KMS-11 (cell line): ENCODE results near the gene GDF3.
"Not testable (repeated sequence)": the region's sequence is repeated elsewhere in the genome, so short reads cannot be mapped to it uniquely, and the experiment has no call there.

Source experiments
- H2AFZ ChIP-seq: fragments of 200-600 bp; sonication (generic); 2 replicates; pipeline ENCODE4 v1.6.1; 2016; ENCODE audit warnings: antibody characterized with exemption, mixed run types, low read depth
- H3K27ac ChIP-seq: fragments of 200-600 bp; sonication (generic); 2 replicates; pipeline ENCODE4 v1.6.1; 2016; ENCODE audit warnings: mild to moderate bottlenecking, mixed run types
- H3K27me3 ChIP-seq: fragments of 200-600 bp; sonication (generic); 2 replicates; pipeline ENCODE4 v1.6.1; 2017; ENCODE audit warnings: mild to moderate bottlenecking, low read depth, mixed run types, moderate library complexity; ENCODE audit not compliant: insufficient read depth
- H3K36me3 ChIP-seq: fragments of 200-600 bp; sonication (generic); 2 replicates; pipeline ENCODE4 v1.6.1; 2017; ENCODE audit warnings: mild to moderate bottlenecking, mixed run types; ENCODE audit not compliant: insufficient read depth
- H3K4me1 ChIP-seq: fragments of 200-600 bp; sonication (generic); 2 replicates; pipeline ENCODE4 v1.6.1; 2016; ENCODE audit warnings: mild to moderate bottlenecking, low read depth, mixed run types; ENCODE audit not compliant: poor library complexity, severe bottlenecking
- H3K4me2 ChIP-seq: fragments of 200-600 bp; sonication (generic); 2 replicates; pipeline ENCODE4 v1.7.0; 2016; ENCODE audit warnings: mild to moderate bottlenecking, mixed run types
- H3K4me3 ChIP-seq: fragments of 200-600 bp; sonication (generic); IDR thresholded peaks from 2 replicates; pipeline ENCODE4 v1.6.1; 2017; ENCODE audit warnings: low read depth, low read length, mixed read lengths; ENCODE audit not compliant: insufficient read depth
- H3K79me2 ChIP-seq: fragments of 200-600 bp; sonication (generic); 2 replicates; pipeline ENCODE4 v1.6.1; 2016; ENCODE audit warnings: low read depth, mixed run types; ENCODE audit not compliant: insufficient read depth
- H3K9ac ChIP-seq: fragments of 200-600 bp; sonication (generic); 2 replicates; pipeline ENCODE4 v1.6.1; 2016; ENCODE audit warnings: mild to moderate bottlenecking, mixed run types
- H4K20me1 ChIP-seq: fragments of 200-600 bp; sonication (generic); 2 replicates; pipeline ENCODE4 v1.6.1; 2016; ENCODE audit warnings: mild to moderate bottlenecking, mixed run types; ENCODE audit not compliant: insufficient read depth
- CTCF ChIP-seq: fragments of 200-600 bp; sonication (generic); conservative IDR thresholded peaks from 2 replicates; pipeline ENCODE4 v1.6.1; 2017; ENCODE audit warnings: low read depth, mild to moderate bottlenecking, antibody characterized with exemption, low read length, moderate library complexity, mixed read lengths

GDF3 gene

GRCh38 chr12:7678744-7679143, 16.8 kb downstream of the GDF3 start:
- no peak overlapping the region for H3K9ac ChIP-seq
- no peak overlapping the region for H3K27ac ChIP-seq
- H4K20me1 ChIP-seq, result no peaks in the 10 kb centered on the region
- H3K79me2 ChIP-seq, result no peaks in the 10 kb centered on the region
- no peaks in the 10 kb centered on the region for H3K36me3 ChIP-seq
- H3K4me2 ChIP-seq, result no peak overlapping the region
- no peaks in the 10 kb centered on the region for H3K27me3 ChIP-seq
- H3K4me1 ChIP-seq, result peaks cover 10% of the 10 kb centered on the region
- no peak for TF ChIP-seq CTCF
- no peak overlapping the region for H3K4me3 ChIP-seq
- no peak overlapping the region for H2AFZ ChIP-seq

- H3K27me3 ChIP-seq, H3K4me3 ChIP-seq, H4K20me1 ChIP-seq, H3K27ac ChIP-seq, H3K4me1 ChIP-seq, H3K9ac ChIP-seq, H3K79me2 ChIP-seq, H3K36me3 ChIP-seq, H3K4me2 ChIP-seq: not testable (repeated sequence)
- peak overlapping the region; percentile 3; the same call in 1 of the 2 replicates for H2AFZ ChIP-seq
- 0 out of 2 replicates have a peak, but pooled peaks have one; percentile 19 for TF ChIP-seq CTCF
Observed at GRCh38 chr12:7677432-7677888, 18.1 kb downstream of the GDF3 start.

- not testable (repeated sequence) for H3K4me3 ChIP-seq, H3K36me3 ChIP-seq, H4K20me1 ChIP-seq, H3K27ac ChIP-seq, H2AFZ ChIP-seq, H3K9ac ChIP-seq, H3K4me1 ChIP-seq, H3K27me3 ChIP-seq, H3K79me2 ChIP-seq, H3K4me2 ChIP-seq
Observed at GRCh38 chr12:7675455-7675854, 20.1 kb downstream of the GDF3 start.

GRCh38 chr12:7668171-7668570, 27.4 kb downstream of the GDF3 start:
- Histone ChIP-seq H3K4me2 (no peak overlapping the region), H2AFZ (no peak overlapping the region), H4K20me1 (no peaks in the 10 kb centered on the region), H3K4me3 (no peak overlapping the region), H3K27me3 (no peaks in the 10 kb centered on the region), H3K27ac (no peak overlapping the region), H3K36me3 (no peaks in the 10 kb centered on the region), H3K79me2 (no peaks in the 10 kb centered on the region), H3K9ac (no peak overlapping the region), H3K4me1 (no peaks in the 10 kb centered on the region)
- TF ChIP-seq CTCF, result no peak

- peak; percentile 44 for TF ChIP-seq CTCF
- Histone ChIP-seq H3K4me2 (no peak overlapping the region), H3K9ac (no peak overlapping the region), H3K27me3 (no peaks in the 10 kb centered on the region), H3K79me2 (no peaks in the 10 kb centered on the region), H3K4me3 (no peak overlapping the region), H3K4me1 (no peaks in the 10 kb centered on the region), H4K20me1 (no peaks in the 10 kb centered on the region), H2AFZ (no peak overlapping the region), H3K36me3 (no peaks in the 10 kb centered on the region), H3K27ac (no peak overlapping the region)
Observed at GRCh38 chr12:7667125-7667524, 28.4 kb downstream of the GDF3 start.
